Sigmoid colon (tissue), 4 donors: ENCODE results near the gene CYP2C18.

Experiments
- EP300 ChIP-seq, 4 donors: sonication (generic); formaldehyde crosslinking; IDR thresholded peaks; one replicate each; pipeline ENCODE4 v1.6.1; 2017; ENCODE audit warnings: antibody characterized with exemption in 4 of 4
- POLR2A ChIP-seq, 2 donors: fragments of 450-650 bp; IDR thresholded peaks; one replicate each; pipeline ENCODE4 v1.6.1; 2016; ENCODE audit warnings: antibody characterized with exemption in 2 of 2, mild to moderate bottlenecking in 2 of 2, moderate library complexity in 2 of 2
- POLR2AphosphoS5 ChIP-seq, 4 donors: sonication (generic); formaldehyde crosslinking; IDR thresholded peaks; one replicate each; pipeline ENCODE4 v1.6.1; 2017; ENCODE audit warnings: antibody characterized with exemption in 4 of 4
- TF ChIP-seq, protein P1 (sequence below), 4 experiments: fragments of 450-650 bp in 3 of 4; fragments of 200-600 bp in 1 of 4; IDR thresholded peaks; one replicate each; pipeline ENCODE4 v1.5.1; 2016 to 2019; ENCODE audit warnings: antibody characterized with exemption in 4 of 4, mild to moderate bottlenecking in 3 of 4, moderate library complexity in 2 of 4

DNA sequence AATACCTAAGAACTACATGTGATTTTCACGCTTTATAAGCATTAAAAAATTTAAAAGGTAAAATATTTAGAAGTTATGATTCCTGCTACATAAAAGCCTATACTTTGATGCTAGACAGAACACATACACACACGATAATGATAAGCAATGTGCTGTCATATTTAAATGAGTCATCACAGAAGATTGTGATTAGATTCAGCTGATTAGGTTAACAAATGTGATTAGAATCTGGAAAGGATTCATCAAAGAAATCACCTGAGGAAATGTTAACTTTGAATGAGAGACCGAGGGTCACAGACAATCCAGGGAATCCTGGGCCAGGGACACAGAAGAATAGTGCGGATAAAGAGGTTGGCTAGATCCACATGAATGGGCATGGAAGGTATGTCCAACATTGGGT is 42.0 kb upstream of the CYP2C18 start:
- TF ChIP-seq, protein P1, sequence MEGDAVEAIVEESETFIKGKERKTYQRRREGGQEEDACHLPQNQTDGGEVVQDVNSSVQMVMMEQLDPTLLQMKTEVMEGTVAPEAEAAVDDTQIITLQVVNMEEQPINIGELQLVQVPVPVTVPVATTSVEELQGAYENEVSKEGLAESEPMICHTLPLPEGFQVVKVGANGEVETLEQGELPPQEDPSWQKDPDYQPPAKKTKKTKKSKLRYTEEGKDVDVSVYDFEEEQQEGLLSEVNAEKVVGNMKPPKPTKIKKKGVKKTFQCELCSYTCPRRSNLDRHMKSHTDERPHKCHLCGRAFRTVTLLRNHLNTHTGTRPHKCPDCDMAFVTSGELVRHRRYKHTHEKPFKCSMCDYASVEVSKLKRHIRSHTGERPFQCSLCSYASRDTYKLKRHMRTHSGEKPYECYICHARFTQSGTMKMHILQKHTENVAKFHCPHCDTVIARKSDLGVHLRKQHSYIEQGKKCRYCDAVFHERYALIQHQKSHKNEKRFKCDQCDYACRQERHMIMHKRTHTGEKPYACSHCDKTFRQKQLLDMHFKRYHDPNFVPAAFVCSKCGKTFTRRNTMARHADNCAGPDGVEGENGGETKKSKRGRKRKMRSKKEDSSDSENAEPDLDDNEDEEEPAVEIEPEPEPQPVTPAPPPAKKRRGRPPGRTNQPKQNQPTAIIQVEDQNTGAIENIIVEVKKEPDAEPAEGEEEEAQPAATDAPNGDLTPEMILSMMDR (IDR thresholded peaks at IDR 0.05) = no peak
- TF ChIP-seq POLR2A (IDR thresholded peaks at IDR 0.05) (no peak), POLR2AphosphoS5 (IDR thresholded peaks at IDR 0.05) (no peak), EP300 (IDR thresholded peaks at IDR 0.05) (no peak)
